ENCODE measurements around the gene FZD2.

Gene FZD2

GRCh38 chr17:44602970-44603369 is 45.7 kb downstream of the FZD2 start:
- TF ChIP-seq POLR2A (IDR thresholded peaks at IDR 0.05; ENCODE audit: extremely low read depth, insufficient read length) (no peak), CTCF (IDR thresholded peaks at IDR 0.05; ENCODE audit: low read depth, low read length) (no peak), MAX (IDR thresholded peaks at IDR 0.05; ENCODE audit: low read depth, low read length) (no peak), MYC (IDR thresholded peaks at IDR 0.05; ENCODE audit: low read depth, low read length) (no peak)
- DNase-seq (ENCODE audit: low read depth): no peak
- no peak overlapping the region for H3K4me3 ChIP-seq (ENCODE audit: low read depth, low read length)

DNA sequence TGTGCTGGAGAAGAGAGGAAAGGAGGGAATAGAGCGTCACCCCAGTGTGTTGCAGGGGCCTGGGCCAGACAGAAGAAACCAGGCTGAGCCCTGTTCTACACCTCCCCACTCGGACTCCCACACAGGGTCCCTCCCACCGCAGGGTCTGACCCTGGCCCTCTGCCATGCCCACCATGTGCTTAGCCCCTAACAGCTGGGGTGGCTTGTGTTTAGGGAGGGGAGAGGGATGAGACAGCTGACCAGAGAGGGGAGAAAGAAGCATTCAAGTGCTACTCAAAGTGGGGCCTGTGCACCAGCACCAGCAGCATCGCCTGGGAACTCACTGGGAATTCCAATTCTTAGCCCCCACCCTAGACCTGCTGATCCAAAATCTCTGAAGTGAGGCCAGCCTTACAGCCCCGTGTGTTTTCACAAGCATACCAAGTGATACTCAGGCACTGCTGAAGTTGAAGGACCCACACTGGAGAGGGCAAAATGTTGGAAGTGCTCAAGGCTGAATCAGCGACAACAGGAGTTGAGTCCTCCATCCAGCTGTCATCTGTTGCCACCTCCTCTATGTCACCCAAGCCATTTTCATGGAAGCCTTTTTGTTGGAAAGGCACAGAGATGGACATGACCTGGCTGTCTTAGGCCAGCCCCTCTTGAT is 47.0 kb downstream of the FZD2 start:
- TF ChIP-seq POLR2A (IDR thresholded peaks at IDR 0.05; ENCODE audit: extremely low read depth, insufficient read length) (no peak), MYC (IDR thresholded peaks at IDR 0.05; ENCODE audit: low read depth, low read length) (no peak), MAX (IDR thresholded peaks at IDR 0.05; ENCODE audit: low read depth, low read length) (no peak), CTCF (IDR thresholded peaks at IDR 0.05; ENCODE audit: low read depth, low read length) (no peak)
- H3K4me3 ChIP-seq (ENCODE audit: low read depth, low read length): no peak overlapping the region
- no peak for DNase-seq (ENCODE audit: low read depth)

GRCh38 chr17:44604768-44605485 is 47.6 kb downstream of the FZD2 start:
- no peak overlapping the region for H3K4me3 ChIP-seq (ENCODE audit: low read depth, low read length)
- no peak for DNase-seq (ENCODE audit: low read depth)
- TF ChIP-seq MYC (IDR thresholded peaks at IDR 0.05; ENCODE audit: low read depth, low read length) (no peak), CTCF (IDR thresholded peaks at IDR 0.05; ENCODE audit: low read depth, low read length) (no peak), MAX (IDR thresholded peaks at IDR 0.05; ENCODE audit: low read depth, low read length) (no peak), POLR2A (IDR thresholded peaks at IDR 0.05; ENCODE audit: extremely low read depth, insufficient read length) (no peak)

GRCh38 chr17:44606658-44607057 is 49.4 kb downstream of the FZD2 start:
- no peak for TF ChIP-seq POLR2A (IDR thresholded peaks at IDR 0.05; ENCODE audit: extremely low read depth, insufficient read length)
- TF ChIP-seq MAX (IDR thresholded peaks at IDR 0.05; ENCODE audit: low read depth, low read length): no peak
- no peak for TF ChIP-seq MYC (IDR thresholded peaks at IDR 0.05; ENCODE audit: low read depth, low read length)
- H3K4me3 ChIP-seq (ENCODE audit: low read depth, low read length): no peak overlapping the region
- no peak for DNase-seq (ENCODE audit: low read depth)

DNA sequence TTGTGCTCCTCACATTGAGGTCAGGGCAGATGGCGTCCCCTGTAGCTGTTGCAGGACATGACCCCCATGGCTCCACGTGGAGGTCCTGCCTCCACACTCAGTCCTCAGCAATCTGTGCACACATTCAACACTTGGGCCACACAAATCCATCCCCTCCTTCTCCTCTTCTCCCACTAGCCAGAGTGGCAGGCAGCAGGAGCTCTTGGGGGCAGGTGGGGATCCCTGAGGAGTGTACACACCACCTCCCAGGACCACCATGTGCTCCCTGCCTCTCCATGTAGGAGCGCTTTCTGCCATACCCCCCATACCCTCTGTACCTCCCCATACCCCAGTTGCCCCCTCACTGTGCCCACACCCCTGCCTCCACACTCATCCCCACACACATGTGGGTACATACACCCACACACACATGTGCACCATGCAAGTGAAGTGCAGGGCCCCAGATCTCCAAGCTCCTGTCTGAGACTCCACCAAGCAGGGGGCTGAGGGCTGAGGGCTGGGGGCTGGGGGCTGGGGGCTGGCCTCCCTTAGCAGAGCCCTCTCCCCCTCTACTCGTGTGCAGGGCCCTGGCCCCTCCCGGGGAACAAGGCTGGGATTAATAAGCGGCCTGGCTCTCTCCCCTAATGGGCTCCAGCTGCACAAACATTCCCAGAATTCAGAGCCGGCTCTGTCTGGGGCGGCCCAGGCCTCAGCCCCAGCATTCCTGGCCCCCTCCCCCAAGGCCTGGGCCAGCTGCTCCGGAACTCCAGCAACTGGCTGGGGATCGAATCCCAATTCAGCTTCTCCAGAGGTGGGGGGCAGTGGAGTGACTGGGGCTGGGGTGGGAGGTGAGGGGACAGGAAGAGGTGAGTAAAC is 50.8 kb downstream of the FZD2 start:
- TF ChIP-seq MAX (IDR thresholded peaks at IDR 0.05; ENCODE audit: low read depth, low read length) (no peak), MYC (IDR thresholded peaks at IDR 0.05; ENCODE audit: low read depth, low read length) (no peak), CTCF (IDR thresholded peaks at IDR 0.05; ENCODE audit: low read depth, low read length) (no peak), POLR2A (IDR thresholded peaks at IDR 0.05; ENCODE audit: extremely low read depth, insufficient read length) (no peak)
- H3K4me3 ChIP-seq (ENCODE audit: low read depth, low read length): no peak overlapping the region
- DNase-seq (ENCODE audit: low read depth): no peak
